GM12875 (cell line): Measurements from ENCODE around the gene KCNJ16.
"Not testable (repeated sequence)": the region's sequence is repeated elsewhere in the genome, so short reads cannot be mapped to it uniquely, and the experiment has no call there.

Experiments used
- H3K4me3 ChIP-seq: one replicate; pipeline ENCODE4 v1.5.1; 2011; ENCODE audit warnings: low read depth, low read length, control low read depth
- CTCF ChIP-seq: IDR thresholded peaks from 2 replicates; pipeline ENCODE4 v1.5.1; 2011; ENCODE audit warnings: low read depth, mild to moderate bottlenecking, control low read depth, inconsistent platforms, low read length, moderate library complexity, borderline replicate concordance; ENCODE audit not compliant: insufficient read depth

The KCNJ16 gene

GRCh38 chr17:70037498-70037897, 37.5 kb upstream of the KCNJ16 start:
- H3K4me3 ChIP-seq: no peak overlapping the region
- TF ChIP-seq CTCF: no peak

GRCh38 chr17:70040336-70040735, 34.7 kb upstream of the KCNJ16 start:
- TF ChIP-seq CTCF: no peak
- no peak overlapping the region for H3K4me3 ChIP-seq

- no peak overlapping the region for H3K4me3 ChIP-seq
- no peak for TF ChIP-seq CTCF
Measured at GRCh38 chr17:70041061-70041460, 34.0 kb upstream of the KCNJ16 start.

- TF ChIP-seq CTCF: no peak
- no peak overlapping the region for H3K4me3 ChIP-seq
Measured at GRCh38 chr17:70041540-70041939, 33.5 kb upstream of the KCNJ16 start.

GRCh38 chr17:70045780-70046179, 29.2 kb upstream of the KCNJ16 start:
- not testable (repeated sequence) for H3K4me3 ChIP-seq

GRCh38 chr17:70047619-70048419, 27.2 kb upstream of the KCNJ16 start:
- H3K4me3 ChIP-seq: no peak overlapping the region
- no peak for TF ChIP-seq CTCF

- no peak overlapping the region for H3K4me3 ChIP-seq
- TF ChIP-seq CTCF: no peak
Measured at GRCh38 chr17:70049801-70050591, 25.0 kb upstream of the KCNJ16 start.
